Thoracic aorta (tissue), 2 donors: ENCODE results near the gene ARRDC4. TPM values are rescaled to one million over a fixed set of nuclear protein-coding genes. Genes with fewer than 3 reads are reported as not detected.

Experiments
- ATAC-seq: fragments of 150-250 bp; one replicate; pipeline ENCODE4 v1.8.0; 2017; ENCODE audit warnings: low read depth; ENCODE audit not compliant: insufficient number of reproducible peaks, low FRiP score
- DNase-seq: peaks from one replicate; pipeline ENCODE4 v3.0.0-alpha.2; 2020; ENCODE audit warnings: low spot score
- H3K27ac ChIP-seq, 2 donors: fragments of 200-600 bp; sonication (generic); 1 replicate in 1 of 2; 2 replicates in 1 of 2; pipeline ENCODE4 v1.5.1; 2016; ENCODE audit warnings: mild to moderate bottlenecking in 2 of 2, moderate library complexity in 2 of 2
- H3K27me3 ChIP-seq: fragments of 200-600 bp; sonication (generic); replicated peaks from 2 replicates; pipeline ENCODE4 v1.6.0; 2016; ENCODE audit warnings: mild to moderate bottlenecking; ENCODE audit not compliant: insufficient read depth
- H3K36me3 ChIP-seq: fragments of 200-600 bp; sonication (generic); one replicate; pipeline ENCODE4 v1.5.1; 2016
- H3K4me1 ChIP-seq, 2 donors: fragments of 200-600 bp; sonication (generic); 1 replicate in 1 of 2; 2 replicates in 1 of 2; pipeline versions ENCODE4 v1.5.1 to v1.6.0; 2016; ENCODE audit warnings: low read depth in 2 of 2, mild to moderate bottlenecking in 1 of 2; ENCODE audit not compliant: control insufficient read depth in 1 of 2
- H3K4me3 ChIP-seq: fragments of 200-600 bp; sonication (generic); 2 replicates; pipeline ENCODE4 v1.5.1; 2016; ENCODE audit warnings: mild to moderate bottlenecking
- H3K9me3 ChIP-seq: fragments of 200-600 bp; sonication (generic); 2 replicates; pipeline ENCODE4 v1.5.1; 2016
- total RNA-seq, 2 donors: library from RNA; depleted of rRNA; stranded (reverse); fragments of >200 nt; gene quantifications; one replicate each; pipeline versions ENCODE4 v1.1.0 to v1.2.3, GENCODE V29; 2016
- TF ChIP-seq, protein P1 (sequence below): fragments of 200-600 bp; sonication (generic); IDR thresholded peaks from one replicate; pipeline ENCODE4 v1.5.1; 2019; ENCODE audit warnings: antibody characterized with exemption

Gene ARRDC4
- total RNA-seq, 2 donors from 2014 or later: 18.8 to 31.0 TPM

DNA sequence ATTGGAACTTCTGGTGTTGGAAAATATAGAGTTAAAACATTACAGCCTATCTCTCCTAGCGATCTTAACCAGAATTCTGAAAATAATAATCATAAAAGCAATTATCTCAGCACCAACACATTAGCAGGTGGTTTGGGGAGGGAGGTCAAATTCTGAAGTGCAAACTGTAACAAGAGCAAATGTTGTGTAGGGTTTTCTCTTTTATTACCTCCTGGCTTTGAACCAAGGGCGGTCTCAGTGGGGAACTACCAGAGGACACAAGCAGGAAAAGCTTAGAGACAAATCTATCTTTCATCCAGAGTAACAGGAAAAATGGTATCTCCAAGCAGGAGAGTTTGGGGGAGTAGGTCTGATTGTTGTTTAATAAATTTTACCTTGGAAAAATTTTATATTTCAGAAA lies 5.5 kb upstream of the ARRDC4 start:
- H3K9me3 ChIP-seq: no peaks in the 10 kb centered on the region
- ATAC-seq (no peak), DNase-seq (no peak)
- H3K27me3 ChIP-seq: no peaks in the 10 kb centered on the region
- TF ChIP-seq, protein P1, sequence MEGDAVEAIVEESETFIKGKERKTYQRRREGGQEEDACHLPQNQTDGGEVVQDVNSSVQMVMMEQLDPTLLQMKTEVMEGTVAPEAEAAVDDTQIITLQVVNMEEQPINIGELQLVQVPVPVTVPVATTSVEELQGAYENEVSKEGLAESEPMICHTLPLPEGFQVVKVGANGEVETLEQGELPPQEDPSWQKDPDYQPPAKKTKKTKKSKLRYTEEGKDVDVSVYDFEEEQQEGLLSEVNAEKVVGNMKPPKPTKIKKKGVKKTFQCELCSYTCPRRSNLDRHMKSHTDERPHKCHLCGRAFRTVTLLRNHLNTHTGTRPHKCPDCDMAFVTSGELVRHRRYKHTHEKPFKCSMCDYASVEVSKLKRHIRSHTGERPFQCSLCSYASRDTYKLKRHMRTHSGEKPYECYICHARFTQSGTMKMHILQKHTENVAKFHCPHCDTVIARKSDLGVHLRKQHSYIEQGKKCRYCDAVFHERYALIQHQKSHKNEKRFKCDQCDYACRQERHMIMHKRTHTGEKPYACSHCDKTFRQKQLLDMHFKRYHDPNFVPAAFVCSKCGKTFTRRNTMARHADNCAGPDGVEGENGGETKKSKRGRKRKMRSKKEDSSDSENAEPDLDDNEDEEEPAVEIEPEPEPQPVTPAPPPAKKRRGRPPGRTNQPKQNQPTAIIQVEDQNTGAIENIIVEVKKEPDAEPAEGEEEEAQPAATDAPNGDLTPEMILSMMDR: no peak
- peaks cover 4 to 5% of the 10 kb centered on the region in 2 donors for H3K4me1 ChIP-seq
- H3K36me3 ChIP-seq: no peaks in the 10 kb centered on the region
- H3K4me3 ChIP-seq: no peak overlapping the region
- H3K27ac ChIP-seq: no peak overlapping the region

DNA sequence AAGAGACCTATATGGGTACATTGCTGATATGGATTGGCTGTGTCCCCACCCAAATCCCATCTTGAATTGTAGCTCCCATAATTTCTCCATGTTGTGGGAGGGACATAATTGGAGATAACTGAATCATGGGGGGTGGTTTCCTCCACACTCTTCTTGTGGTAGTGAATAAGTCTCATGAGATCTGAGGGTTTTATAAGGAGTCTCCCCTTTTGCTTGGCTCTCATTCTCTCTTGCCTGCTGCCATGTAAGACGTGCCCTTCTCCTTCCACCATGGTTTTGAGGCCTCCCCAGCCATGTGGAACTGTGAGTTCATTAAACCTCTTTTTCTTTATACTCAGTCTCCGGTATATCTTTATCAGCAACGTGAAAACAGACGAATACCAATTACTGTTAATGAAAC lies 5.0 kb upstream of the ARRDC4 start:
- no peaks in the 10 kb centered on the region for H3K27me3 ChIP-seq
- no peak for DNase-seq
- TF ChIP-seq, protein P1: no peak

DNA sequence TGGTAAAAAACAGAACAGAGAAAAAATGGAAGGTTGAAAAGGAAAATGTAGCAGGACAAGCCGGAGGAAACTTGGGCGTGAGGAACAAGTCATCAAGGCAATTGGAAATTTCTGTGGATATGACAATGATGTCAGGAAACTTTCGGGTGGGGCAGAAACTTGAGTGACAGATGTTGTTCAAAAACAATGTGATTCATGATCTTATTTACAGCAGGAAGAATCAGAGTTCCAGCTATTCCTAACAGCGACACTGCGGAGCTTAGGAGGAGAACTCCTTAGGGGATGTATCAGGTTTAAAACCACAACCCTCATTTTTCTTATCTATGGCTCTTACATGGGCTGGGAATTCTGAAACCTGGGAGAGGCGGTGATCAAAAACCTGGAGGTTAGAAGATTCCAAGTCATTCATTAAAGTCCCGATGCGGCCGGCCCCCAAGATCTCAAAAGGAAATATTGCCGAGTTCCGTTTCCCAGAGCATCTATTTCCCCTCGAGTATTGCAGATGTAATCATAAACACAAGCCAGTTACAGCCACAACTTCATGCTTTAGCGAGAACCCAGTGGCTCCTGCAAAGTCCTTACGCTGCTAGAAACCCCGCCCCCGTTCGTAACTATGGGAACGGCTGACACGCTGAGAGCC lies 659 bp upstream of the ARRDC4 start:
- Histone ChIP-seq H3K27ac (no peak overlapping the region), H3K27me3 (no peaks in the 10 kb centered on the region), H3K4me1 (peaks cover 7 to 16% of the 10 kb centered on the region in 2 donors), H3K4me3 (peak overlapping the region; percentile 90), H3K9me3 (no peaks in the 10 kb centered on the region), H3K36me3 (no peaks in the 10 kb centered on the region)
- TF ChIP-seq, protein P1: no peak
- DNase-seq (no peak), ATAC-seq (no peak)

More for the DNA sequence above, 5.0 kb upstream of the ARRDC4 start:
- Histone ChIP-seq H3K27ac (no peak overlapping the region), H3K9me3 (no peaks in the 10 kb centered on the region), H3K4me1 (peaks cover 4 to 5% of the 10 kb centered on the region in 2 donors), H3K36me3 (no peaks in the 10 kb centered on the region), H3K4me3 (no peak overlapping the region)
- ATAC-seq: no peak

DNA sequence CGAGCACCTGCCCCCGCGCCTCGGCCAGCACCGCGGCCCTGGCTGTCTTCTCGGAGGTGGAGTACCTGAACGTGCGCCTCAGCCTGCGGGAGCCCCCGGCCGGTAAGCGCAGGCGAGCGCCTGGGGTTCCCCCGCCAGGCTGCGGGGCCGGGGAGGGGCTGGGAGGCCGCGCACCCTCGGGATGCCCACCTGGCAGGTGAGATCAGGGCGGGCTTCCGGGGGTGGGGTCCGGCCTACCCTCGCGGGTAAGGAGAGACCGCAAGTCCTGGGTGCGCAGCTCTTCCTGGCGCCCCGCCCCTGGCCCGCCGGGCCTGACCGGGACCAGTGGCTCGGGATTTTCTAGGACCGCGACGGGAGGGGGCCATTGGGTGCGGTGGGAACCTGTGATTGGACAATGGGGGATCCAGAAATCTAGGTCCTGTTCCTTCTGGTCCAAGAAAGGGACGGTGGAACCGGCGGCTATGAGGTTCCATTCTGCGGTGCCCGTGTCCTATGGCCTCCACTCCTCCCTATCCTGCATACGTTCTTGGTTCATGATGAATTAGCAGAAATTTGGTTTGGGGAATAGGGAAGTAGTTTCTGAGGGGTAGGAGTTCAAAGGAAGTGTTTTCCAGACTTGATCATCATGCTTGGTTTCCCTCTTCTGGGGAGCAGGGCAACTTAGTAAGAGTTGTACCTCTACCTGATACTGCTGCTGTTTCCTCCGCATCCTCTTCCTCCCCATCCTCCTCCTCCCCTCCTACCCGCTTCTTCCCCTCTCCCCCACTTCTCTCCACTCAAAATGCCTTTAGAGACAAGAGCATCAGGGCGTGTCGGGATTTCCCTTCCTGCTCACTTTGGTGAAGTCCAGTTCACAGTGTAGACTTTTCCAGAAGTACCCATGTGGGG lies 808 bp downstream of the ARRDC4 start:
- H3K36me3 ChIP-seq: no peaks in the 10 kb centered on the region
- peaks cover 13 to 16% of the 10 kb centered on the region in 2 donors for H3K4me1 ChIP-seq
- no peaks in the 10 kb centered on the region for H3K27me3 ChIP-seq
- ATAC-seq: no peak
- H3K9me3 ChIP-seq: no peaks in the 10 kb centered on the region
- DNase-seq: no peak
- H3K4me3 ChIP-seq: peak overlapping the region; percentile 90
- TF ChIP-seq, protein P1: no peak
- H3K27ac ChIP-seq: peak overlapping the region; percentile 75 to 77

DNA sequence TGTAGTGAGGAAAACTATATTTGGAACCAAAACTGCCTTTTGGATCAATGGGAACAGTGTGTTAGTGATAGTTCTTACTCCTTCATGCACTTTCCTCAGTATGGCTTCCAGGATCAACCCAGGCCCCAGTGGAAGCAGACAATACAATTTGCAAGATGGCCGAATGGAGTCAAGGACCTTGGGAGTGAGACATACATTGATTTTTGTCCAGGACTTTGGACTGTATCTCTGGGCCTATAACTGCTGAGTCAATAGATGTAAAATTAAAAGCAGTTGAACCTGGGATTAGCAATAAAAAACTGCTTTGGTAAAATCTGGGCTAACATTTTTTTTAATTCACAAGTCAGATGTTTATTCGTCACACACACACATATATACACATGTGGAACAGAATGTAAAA lies 1.8 kb downstream of the ARRDC4 start:
- TF ChIP-seq, protein P1: no peak
- H3K36me3 ChIP-seq: no peaks in the 10 kb centered on the region
- H3K27ac ChIP-seq: no peak overlapping the region
- no peak for DNase-seq
- no peaks in the 10 kb centered on the region for H3K9me3 ChIP-seq
- ATAC-seq: no peak
- no peaks in the 10 kb centered on the region for H3K27me3 ChIP-seq
- H3K4me1 ChIP-seq: peaks cover 14 to 16% of the 10 kb centered on the region in 2 donors
- peak overlapping the region; percentile 90 for H3K4me3 ChIP-seq
